CD4-positive, alpha-beta T cell treated with Interleukin-12 subunit alpha and Interleukin-12 subunit beta, for 1 hour (primary cell): ENCODE results near the gene KIRREL3.
"Not testable (repeated sequence)": the region's sequence is repeated elsewhere in the genome, so short reads cannot be mapped to it uniquely, and the experiment has no call there.

Experiments
- DNase-seq: peaks from one replicate; pipeline ENCODE4 v3.0.0-alpha.2; 2020

Gene KIRREL3

GRCh38 chr11:126391970-126392632 lies 608.5 kb downstream of the KIRREL3 start:
- no peak for DNase-seq

GRCh38 chr11:126391286-126391954 lies 609.1 kb downstream of the KIRREL3 start:
- DNase-seq, result no peak

DNA sequence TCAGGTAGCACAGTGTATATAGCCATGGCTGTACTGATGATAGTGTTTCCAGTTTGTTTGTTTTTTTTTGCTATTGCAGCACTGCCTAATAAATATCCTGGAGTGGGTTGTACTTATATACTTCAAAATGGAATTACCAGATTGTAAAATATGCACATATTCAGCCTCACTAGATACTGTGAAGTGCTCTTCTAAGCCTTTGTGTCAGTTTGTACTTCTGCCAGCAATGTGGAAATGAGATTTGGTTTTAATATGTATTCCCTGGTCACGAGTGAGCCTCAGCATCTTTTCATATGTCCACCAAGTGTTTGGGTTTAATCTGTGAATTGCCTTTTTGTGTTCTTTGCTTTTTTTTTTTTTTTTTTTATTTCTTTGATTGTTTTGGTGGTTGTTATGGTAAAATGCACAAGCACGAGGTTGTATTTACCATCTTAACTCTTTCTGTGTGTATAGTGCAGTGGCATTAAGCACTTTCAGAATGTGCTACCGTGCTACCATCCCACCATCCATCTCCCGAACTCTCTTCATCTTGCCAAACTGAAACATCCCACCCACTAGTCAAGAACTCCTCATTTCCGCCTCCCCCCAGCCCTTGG lies 610.2 kb downstream of the KIRREL3 start:
- no peak for DNase-seq

DNA sequence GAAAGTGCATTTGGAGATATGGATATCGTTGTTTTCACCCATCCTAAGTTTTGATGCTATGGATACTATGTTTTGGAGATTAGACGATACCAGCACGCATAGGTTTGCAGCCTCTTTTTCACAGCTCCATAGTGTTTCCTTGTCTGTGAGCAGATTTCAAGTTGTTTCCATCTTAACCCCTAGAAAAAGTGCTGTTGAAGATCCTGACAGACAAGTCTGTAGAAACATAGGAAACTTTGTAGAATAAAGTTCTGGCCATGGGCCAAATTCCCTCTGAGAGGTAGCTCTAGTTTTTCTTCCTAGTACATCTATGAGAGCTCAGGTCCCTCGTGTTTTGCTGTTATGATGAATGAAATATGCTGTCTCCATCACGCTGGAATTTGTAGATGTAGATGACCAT lies 612.7 kb downstream of the KIRREL3 start:
- DNase-seq, result no peak

DNA sequence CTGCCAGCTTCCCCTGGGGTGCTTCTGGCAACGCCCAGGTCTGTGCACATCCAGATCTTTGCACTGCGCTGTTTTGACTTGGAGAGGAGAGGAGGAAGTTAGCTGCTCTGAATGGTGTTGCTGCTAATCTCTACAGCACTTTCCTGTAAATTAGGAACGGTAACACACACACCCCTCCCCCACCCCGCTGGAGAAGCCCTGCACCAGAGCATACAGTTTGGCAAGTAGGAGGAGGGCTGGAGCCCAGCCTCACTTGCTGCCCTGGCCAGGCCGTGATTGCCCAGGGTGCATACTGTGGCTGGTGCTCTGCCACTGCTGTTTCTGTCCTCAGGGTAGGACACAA lies 613.9 kb downstream of the KIRREL3 start:
- DNase-seq, result not testable (repeated sequence)

- DNase-seq, result no peak
Measured at GRCh38 chr11:126385991-126386728, 614.4 kb downstream of the KIRREL3 start.

- no peak for DNase-seq
Measured at GRCh38 chr11:126384449-126385070, 616.0 kb downstream of the KIRREL3 start.

DNA sequence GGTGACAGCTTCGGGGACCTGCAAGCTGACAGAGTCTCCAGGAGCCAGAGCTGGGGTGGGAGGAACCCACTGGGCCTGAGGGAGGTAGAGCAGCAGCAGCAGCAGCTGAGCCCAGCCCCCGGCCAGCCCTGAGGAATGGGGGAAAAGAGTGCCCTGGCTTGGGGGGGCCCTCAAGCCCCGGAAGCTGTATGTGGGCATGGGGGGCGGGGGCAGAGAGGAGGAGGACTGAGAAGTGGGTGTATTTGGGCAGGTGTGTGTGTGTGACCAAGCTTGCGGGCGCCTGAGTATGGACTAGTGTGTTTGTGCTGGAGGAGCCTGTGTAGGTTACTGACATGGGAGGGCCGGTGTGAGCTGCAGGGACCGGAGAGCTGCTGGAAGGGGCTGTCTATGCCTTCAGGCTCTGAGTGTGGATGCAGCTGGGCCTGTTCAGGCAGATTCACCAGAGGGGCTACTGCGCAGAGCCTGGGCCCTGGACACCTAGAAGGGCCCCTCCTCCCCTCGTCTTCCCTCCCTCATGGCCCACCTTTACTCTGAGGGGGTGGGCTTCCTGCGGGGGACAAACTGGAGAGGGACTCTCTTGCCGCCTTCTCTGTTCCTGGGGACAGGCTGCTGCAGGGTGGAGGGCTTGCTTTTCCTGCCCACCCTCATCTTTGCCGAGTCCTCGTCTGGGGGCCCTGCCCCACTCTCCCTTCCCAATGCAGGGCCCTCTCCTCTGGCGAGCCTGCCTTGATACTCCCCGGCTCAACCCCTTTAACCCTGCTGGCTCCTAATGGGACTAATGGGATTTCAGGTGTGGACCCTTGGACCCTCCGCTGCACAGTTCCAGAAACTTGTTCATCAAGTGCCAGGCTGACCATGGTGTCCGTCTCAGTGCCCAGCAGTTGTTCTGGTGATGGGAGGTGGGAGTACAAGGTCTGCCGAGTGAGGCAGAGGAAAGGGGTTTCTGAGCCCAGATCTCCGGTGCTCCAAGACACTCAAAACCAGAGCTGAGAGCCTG lies 616.9 kb downstream of the KIRREL3 start:
- no peak for DNase-seq

DNA sequence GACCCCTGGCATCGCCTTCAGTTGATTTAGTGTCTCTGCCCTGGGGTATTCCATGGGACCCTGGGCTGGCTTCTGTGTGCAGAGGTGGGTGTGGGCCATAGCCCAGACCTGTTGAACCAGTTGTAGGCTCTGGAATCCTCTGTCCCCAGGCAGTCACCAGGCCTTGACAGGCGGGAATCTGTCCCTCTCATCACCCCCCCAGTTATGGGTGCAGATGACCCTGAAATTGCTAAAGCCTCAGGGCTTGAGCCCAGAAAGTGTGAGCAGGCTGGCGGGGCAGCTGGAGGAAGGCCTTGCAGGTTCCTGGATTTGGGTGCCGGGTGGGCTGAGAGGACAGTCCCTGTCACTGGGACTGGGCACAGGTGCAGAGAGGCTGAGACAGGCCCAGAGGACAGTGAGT lies 617.9 kb downstream of the KIRREL3 start:
- DNase-seq, result not testable (repeated sequence)

- DNase-seq, result not testable (repeated sequence)
Measured at GRCh38 chr11:126381960-126382359, 618.6 kb downstream of the KIRREL3 start.

DNA sequence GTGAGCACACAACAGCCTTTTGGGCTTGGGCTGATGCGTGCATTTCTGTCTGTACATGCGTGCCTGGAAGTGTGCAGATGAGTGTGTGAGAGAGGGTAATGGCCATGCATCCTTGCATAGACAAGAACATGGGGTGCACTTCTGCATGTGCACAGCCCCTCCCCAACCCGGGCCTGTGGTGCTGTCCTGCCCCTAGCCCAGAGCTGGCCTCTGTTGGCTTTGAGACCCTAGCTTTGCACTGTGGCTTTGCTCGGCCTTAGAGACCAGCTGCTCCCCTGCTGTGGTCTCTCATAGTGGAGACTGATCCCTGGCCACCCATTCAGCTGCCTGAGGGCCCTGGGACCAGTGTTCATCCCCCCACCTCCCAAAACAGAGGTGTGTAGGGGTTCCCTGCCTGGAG lies 619.7 kb downstream of the KIRREL3 start:
- no peak for DNase-seq

- DNase-seq, result no peak
Measured at GRCh38 chr11:126378763-126379162, 621.8 kb downstream of the KIRREL3 start.

GRCh38 chr11:126375726-126376125 lies 624.8 kb downstream of the KIRREL3 start:
- DNase-seq, result no peak

DNA sequence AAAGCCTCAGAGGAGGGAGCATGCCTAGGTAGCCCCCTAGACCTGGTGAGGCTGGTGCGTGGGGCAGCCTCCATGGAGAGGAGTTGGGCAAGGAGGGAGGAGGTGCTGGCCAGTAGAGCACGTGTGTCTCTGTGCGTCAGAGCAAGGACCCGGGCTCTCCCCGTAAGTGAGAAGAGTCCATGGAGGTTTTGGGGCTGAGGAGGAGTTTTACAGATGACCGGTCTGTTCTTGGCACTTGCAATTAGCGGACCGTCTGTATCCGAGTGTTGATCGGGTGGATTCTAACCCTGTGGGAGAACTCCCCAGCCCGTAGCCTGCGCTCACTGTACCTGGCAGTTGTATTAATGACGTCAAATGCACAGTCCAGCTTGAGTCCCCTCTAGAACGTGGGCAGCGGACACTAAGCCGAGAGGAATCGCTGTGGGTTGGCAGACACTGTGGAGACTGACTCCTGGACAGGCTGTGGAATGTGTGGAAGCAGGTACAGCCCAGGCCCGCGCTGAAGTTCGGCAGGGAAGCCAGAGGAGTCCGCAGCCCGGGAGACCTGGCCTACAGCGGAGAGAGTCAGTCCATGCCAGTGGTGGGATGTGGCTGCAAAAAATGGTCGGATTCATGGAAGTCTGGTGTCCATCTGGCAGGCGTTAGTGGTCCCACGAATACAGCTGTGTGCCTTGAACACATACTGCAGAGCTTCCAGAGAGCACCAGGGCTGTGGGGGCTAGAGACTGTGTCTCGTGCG lies 625.8 kb downstream of the KIRREL3 start:
- DNase-seq, result not testable (repeated sequence)

DNA sequence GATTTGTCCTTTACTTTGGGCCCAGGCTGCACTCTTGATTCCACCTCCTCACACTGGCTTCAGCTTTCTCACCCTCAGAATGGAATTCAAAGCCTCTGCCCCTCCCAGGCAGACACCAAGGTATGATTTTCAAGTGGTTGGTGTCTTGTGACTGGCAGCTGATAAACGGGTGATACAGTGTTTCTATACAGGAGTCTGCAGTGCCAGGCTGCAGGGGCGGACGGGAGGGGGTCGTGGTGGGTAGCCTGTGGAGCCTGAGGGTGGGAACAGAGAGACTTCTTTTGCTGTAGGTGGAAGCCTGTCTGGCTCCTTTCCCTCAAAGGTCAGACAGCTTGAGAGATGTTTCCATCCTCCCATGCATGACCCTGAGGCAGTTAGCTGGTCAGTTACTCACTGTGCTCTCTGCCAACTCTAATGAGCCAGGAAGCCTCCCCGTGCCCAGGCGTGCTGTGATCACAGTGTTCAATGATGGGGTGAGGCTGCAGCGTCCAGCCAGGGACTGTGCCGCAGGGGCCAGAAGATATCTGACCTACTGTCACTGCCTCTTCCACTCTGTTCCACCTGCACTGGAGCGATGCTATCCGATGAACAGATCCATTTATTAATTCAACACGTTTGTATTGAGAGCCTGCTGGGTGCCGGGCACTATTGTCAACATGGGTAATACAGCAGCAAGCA lies 627.0 kb downstream of the KIRREL3 start:
- not testable (repeated sequence) for DNase-seq
